IPS-18c (cell line): ENCODE measurements around the gene TET2.

Experiments used
- H3K4me3 ChIP-seq: 2 replicates; pipeline ENCODE4 v1.7.0; 2013; ENCODE audit warnings: low read depth, mild to moderate bottlenecking, low read length, moderate library complexity; ENCODE audit not compliant: insufficient read depth
- H3K9me3 ChIP-seq: one replicate; pipeline ENCODE4 v1.6.1; 2013; ENCODE audit warnings: mild to moderate bottlenecking, low read length, moderate library complexity; ENCODE audit not compliant: control insufficient read depth, insufficient read depth

The TET2 gene

DNA sequence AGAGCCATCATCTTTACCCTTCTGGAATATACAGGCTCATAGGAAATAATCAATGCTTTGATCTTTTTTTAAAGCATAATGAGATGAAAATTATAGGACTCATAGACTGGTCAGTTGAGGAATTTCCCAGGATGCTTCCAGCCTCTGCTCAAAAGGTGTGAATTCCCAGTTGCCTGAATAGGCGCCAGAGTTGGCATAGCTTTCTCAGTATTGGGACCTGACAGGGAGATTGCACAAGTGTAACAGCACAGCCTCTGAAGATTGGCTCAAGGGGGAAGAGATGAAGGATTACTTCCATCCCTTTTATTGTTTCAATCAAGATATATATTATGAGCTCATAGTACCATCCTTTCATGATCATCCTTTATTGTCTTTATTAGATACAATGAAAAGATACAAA, 17.9 kb downstream of the TET2 start:
- no peaks in the 10 kb centered on the region for H3K9me3 ChIP-seq
- no peak overlapping the region for H3K4me3 ChIP-seq

DNA sequence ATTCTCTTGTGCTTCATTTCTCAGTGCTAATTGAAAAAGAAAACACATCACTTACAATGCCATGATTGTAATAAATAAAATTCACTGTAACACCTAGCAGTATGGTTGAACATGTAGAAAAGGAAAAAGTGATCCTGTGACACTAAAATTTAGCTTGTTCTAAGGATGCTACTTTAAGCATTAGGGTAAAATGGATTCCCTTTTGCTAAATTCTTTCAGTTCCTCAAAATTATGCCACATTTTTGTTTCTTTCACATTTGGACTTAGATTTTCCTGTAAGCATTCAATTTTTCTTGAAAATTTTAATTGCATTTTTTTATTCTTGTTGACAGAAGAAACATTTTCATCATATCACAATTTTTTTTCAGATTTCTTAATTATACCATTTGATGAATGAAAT, 19.4 kb downstream of the TET2 start:
- H3K9me3 ChIP-seq: no peaks in the 10 kb centered on the region
- H3K4me3 ChIP-seq: no peak overlapping the region

DNA sequence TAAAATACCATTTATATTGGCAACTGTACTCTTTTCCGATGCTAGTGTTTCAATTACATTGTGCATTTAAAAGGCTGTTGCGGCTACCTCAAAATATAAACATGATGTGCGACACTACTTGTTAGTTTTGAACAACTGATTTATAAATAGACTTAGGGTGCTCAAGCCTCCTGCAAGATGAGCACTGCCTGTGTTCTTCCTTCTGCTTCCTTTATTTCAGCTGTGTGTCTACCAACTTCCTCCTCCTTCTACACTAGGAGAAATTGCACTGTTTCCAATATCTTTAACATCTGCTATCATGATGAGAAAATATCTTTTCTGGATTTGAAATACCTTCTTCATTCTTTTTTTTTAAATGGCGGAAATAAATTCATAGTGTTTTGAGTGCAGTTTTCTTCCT, 24.0 kb downstream of the TET2 start:
- Histone ChIP-seq H3K9me3 (no peaks in the 10 kb centered on the region), H3K4me3 (no peak overlapping the region)

DNA sequence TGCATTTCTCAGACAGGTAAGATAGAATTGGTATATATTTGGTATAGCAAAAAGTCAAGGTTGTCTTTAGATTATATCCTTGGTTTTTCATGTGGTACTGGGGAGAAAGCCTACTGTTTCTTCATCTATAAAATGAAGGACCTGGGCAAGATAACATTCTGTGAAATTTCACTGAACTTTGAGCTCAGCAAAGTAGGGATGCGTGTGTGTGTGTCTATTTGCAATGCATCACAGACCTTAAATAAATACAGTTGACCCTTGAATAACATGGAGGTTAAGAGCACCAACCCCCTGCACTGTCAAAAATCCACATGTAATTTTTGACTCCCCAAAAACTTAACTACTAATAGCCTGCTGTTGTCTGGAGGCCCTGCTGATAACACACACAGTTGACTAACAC, 25.2 kb downstream of the TET2 start:
- Histone ChIP-seq H3K4me3 (no peak overlapping the region), H3K9me3 (no peaks in the 10 kb centered on the region)

DNA sequence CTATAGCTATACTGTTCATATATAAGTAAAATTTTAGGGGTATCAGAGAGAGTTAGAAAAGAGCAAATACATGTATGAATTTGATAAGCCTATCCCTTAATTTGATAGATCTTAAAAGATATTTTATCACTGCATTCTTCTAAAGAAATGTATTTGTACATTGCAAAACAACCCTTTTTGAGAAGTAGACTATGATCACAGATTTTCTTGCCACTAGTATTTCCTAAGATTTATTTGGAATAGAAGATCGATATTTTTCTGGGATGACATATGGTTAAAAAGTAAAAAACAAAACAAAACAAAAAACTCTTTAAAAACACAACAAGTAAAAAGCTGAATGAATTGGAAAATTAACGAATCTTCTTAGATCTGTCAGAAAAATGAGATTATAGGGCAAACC, 27.4 kb downstream of the TET2 start:
- Histone ChIP-seq H3K4me3 (no peak overlapping the region), H3K9me3 (no peaks in the 10 kb centered on the region)

DNA sequence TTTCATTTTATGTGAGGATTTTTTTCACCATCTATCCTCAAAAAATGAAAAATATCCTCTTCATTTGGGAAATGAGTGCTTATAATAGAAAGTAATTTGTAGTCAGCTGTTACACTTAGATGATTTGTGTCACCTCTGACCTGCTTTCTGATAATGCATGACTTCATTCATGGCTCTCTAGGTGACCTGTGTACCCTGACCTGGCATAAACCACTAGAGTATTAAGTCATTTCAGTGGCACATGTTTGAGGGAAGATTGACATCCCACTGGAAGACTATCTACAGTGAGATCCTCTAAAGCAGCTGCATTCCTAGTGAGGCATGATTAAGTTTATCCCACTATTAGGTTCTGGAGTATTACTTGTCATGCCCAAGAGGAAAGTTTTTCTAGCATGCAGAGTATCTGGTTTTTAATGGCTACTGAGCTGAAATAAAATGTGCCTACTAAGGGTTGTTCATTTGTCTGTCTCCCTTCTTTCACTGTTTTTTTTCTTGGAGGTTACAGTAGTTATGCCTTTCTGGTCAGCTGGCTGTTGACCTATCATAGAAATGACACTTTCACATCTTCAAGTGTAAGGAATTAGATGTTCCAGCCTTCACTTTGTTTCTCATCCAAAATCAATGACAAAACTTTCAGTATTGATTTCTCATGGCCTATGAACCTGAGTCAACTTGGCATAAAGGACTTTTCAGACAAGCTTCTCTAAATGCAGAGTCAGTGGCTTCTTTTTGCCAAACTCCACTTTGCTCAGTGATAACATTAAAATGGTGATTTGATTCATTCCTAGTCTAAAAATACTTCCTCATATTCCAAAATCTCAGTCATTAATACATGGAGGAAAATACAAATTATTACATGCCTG, 33.1 kb downstream of the TET2 start:
- Histone ChIP-seq H3K9me3 (no peaks in the 10 kb centered on the region), H3K4me3 (no peak overlapping the region)

DNA sequence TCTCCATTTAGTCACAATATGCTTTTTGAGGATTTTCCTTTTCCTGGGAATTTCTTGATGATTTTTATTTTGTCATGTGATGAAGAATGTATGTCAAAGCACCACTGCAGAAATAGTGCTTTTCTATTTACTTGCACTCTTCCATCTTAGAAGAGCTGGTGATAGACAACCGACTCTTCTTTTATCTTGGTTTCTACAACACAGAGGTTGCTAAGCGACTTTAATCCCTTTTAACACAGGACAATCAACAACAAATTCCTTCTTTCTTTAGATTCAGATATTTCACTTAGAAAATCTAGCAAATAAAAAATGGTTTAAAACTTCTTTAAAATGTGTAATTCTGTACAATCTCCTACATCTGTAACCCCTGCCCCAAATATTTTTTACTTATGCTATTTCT, 34.6 kb downstream of the TET2 start:
- no peak overlapping the region for H3K4me3 ChIP-seq
- no peaks in the 10 kb centered on the region for H3K9me3 ChIP-seq

DNA sequence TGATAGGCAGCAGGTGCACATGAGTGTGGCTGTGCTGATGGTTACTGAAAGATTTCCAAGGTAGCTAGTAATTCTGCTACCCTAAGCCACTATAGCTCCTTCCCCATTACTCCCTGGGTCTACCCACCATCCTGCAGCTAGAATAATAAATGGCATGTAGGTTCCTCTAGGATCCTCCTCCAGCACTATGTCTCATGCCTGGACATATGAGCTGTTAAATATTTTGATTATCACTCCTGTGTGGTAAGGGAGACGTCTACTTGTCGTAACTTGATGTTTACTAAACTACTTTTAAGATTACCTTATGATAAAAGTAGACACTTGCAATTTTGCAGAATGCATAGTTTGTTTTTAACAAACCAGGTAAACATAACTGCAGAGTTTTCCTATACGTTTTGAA, 35.5 kb downstream of the TET2 start:
- H3K4me3 ChIP-seq: no peak overlapping the region
- H3K9me3 ChIP-seq: no peaks in the 10 kb centered on the region

DNA sequence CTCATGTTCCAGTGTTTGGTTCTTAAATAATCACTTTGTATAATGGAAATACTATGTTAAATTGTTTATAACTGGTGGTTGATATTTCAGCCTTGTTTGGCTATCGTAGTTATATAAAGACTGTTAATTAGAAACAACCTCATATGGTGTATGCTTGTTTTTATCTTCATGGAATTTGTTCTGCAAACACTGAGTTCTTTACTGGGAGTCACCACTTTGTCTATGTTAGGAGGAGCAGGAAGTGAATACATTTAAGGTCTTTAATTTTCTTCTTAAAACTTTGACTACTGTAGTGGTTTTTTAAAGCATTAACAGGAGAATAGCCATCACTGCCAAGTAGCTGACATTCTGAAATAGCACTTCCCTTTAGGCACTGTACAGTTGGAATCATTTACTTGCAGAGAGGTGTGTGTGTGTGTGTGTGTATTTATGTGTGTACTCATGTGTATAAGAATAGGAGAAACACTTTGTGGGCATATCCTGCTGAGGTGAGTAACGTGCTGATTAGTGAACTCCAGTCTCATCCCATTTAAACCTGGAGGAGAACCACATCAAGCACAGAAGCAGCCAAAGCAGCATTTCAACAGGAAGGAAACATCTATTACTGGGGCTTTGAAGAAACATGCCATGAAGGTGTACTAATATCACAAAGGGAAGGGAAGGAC, 37.8 kb downstream of the TET2 start:
- no peak overlapping the region for H3K4me3 ChIP-seq
- no peaks in the 10 kb centered on the region for H3K9me3 ChIP-seq

DNA sequence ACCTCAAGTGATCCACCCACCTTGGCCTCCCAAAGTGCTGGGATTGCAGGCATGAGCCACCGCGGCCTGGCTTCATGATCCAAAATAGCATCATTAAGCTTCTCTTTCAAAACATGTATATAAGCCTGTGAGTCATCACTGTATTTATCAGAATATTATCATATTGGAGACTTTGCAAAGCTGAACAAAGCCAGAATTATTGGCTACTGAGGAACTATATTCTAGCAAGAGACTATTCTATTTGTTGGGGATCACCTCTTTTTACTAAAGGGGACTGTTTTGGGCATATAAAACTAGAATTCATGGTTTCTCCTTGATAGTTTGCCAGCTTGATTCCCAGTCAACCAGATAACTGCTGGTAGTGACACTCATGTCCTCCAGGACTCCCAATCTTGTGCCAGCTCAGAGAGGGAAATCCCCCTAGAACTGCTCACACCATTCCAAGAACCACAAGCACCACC, 40.1 kb downstream of the TET2 start:
- no peaks in the 10 kb centered on the region for H3K9me3 ChIP-seq
- no peak overlapping the region for H3K4me3 ChIP-seq

DNA sequence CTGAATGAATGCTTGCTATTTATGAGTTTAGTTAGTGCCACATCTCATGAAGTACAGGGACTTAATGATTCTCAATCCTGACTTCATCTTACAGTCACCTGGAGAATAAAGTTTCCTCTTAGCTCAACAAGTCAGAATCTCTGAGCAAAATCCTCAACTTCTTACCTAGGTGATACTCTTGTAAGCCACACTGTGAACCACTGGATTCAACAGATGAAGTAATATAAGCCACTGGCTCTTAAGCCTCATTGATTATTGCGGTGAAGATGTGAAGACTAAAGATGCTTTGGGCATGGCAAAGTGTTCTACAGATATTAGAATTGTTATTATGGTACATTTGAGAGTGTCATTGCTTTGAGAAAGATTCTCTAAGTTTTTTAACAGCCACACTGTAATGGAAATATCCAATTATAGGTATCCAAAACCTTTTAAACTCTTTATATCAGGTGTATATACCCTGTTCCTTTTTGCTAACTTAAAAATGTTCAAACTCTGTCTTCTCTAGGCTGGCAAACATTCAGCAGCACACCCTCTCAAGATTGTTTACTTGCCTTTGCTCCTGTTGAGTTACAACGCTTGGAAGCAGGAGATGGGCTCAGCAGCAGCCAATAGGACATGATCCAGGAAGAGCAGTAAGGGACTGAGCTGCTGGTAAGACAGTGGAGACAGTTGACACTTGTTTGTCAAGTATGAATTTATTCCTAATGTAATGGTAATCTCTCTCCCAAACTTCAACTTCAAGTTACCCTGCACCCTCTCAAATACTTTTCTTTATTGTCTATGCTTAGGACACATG, 43.4 kb downstream of the TET2 start:
- Histone ChIP-seq H3K9me3 (no peaks in the 10 kb centered on the region), H3K4me3 (no peak overlapping the region)

DNA sequence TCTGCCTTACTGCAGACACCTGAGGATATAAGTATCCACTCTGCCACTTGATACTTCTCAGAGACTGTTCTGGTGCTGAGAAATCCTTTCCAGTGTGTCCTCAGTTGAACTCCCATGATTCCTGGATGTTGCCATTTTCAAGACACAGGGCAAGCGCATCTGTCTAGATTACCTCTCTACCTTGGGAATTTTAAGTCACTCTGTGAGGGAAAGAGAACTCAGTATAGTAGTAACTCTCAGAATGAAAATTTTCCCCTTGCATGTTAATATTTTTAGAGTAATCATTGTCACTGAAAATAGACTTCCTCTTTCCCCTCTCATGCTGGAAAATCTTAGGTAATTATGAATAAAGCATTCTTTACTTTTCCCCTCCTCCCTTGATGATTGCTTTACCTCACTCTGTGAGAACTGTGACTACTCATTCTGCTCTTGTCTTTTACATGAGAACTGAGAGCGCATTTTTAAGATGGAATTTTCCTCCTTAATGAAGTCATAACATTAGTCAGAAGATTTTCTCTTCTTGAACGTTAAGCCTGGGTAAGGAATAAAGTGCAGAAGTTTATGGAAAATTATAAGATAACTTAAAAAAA, 45.0 kb downstream of the TET2 start:
- Histone ChIP-seq H3K4me3 (no peak overlapping the region), H3K9me3 (no peaks in the 10 kb centered on the region)

DNA sequence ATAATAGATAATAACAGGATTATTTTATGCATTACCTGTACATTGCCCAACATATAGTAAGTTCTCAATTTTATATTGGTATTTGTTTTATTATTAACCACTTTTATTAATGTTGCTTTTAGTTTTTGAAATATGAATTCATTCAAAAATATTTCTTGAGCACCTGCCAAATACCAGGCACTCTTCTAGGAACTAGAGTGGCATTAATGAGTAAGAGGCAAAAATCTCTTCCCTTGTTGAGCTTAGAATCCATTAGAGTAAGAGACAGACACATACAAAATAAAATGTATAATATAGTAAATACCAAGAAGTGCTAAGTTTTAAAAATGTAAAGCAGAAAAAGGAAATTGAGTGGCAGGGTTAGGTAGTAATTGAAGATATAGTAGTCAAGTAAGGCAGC, 45.8 kb downstream of the TET2 start:
- Histone ChIP-seq H3K9me3 (no peaks in the 10 kb centered on the region), H3K4me3 (no peak overlapping the region)

DNA sequence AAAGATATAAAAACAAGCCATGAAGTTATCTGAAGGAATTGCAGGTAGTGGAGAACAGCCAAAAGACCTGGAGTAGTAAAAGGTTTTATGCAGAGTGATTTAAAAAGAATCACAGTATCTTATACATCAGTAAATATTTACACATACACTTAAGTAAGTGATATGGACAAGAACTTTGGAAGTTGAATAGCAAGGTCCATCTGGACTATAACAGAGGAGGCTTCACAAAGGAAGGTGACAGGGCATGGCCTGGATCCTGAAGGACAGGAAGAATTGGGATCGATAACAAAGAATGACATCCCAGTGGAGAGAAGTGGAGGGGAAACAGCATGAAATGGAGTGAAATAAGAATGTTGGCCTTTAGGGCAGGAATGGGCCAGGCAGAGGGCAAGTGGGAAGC, 46.2 kb downstream of the TET2 start:
- Histone ChIP-seq H3K4me3 (no peak overlapping the region), H3K9me3 (no peaks in the 10 kb centered on the region)

DNA sequence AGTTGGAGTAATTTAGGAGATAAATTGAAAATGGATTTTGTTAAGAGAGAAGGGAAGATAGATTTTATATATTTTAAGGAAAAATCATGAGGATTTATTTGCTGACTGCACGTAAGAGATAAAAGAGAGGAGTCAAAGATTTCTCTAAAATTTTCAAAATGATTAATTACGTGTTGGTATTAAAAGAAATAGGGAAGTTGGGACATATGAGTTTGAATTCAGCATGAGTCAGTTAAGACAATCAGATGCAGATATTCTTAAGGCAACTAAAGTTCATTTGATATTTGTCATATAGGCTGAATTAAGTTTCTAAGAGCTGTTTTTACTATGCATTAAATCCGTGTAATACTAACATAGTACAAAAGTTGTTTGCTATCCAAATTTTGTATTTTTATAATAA, 46.9 kb downstream of the TET2 start:
- Histone ChIP-seq H3K4me3 (no peak overlapping the region), H3K9me3 (no peaks in the 10 kb centered on the region)

DNA sequence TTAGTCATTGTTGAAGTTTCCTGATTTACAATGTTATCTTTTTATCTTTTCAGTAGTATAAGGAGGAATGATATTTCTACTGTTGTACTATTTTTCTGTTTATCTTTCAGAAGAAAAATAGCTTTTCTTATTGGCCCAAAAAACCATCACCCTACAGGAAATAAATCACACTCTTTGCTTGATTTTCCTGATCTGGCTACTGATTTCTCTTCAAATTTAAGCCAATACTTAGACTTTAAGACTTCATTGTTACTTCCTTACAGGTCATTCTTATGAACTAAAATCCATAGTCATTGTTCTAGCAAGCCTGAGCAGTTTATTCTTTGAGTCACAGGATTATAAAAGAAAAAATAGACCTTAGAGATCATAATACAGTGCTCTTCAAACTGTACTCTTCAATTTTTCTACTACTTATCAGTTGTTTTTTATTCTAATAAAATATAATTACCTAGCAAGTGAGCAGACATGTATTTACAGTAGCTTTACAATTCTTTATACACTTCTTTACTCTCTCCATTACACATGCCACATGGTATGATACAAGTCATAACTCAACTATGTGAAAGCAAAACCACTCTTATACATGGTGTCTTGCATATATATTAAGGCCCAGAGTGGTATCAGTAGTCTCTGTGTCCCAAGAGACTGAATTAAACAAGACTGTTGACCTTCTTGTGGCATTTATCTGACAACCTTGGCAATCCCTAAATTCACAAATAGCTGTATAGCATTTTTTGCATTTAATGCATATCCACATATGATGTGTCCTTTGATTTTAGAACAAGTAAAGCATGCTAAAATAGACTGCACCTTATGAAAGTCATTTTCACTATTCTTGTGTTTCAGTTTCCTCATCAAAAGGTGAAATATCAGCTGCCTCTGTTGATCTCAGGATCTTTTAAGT, 47.9 kb downstream of the TET2 start:
- Histone ChIP-seq H3K9me3 (no peaks in the 10 kb centered on the region), H3K4me3 (no peak overlapping the region)
